Prostate gland (tissue), 2 donors: ENCODE results near the gene CMTM5. TPM values are rescaled to one million over a fixed set of nuclear protein-coding genes. Genes with fewer than 3 reads are reported as not detected.

Experiments used
- DNase-seq: peaks from one replicate; pipeline ENCODE4 v3.0.0-alpha.2; 2019; ENCODE audit warnings: low spot score
- H3K27ac ChIP-seq, 2 donors: fragments of 200-600 bp; sonication (generic); 2 replicates each; pipeline ENCODE4 v1.5.1; 2017 to 2019
- H3K27me3 ChIP-seq: fragments of 200-600 bp; sonication (generic); replicated peaks from 2 replicates; pipeline ENCODE4 v1.5.1; 2019; ENCODE audit not compliant: insufficient read depth
- H3K36me3 ChIP-seq, 2 donors: fragments of 200-600 bp; sonication (generic); 1 replicate in 1 of 2; 2 replicates in 1 of 2; pipeline versions ENCODE4 v1.5.1 to v1.8.1; 2017 to 2019
- H3K4me1 ChIP-seq: fragments of 200-600 bp; sonication (generic); replicated peaks from 2 replicates; pipeline ENCODE4 v1.5.1; 2019
- H3K4me3 ChIP-seq, 2 donors: fragments of 200-600 bp; sonication (generic); 2 replicates each; pipeline ENCODE4 v1.5.1; 2017 to 2019
- H3K9me3 ChIP-seq: fragments of 200-600 bp; sonication (generic); 2 replicates; pipeline ENCODE4 v1.5.1; 2017
- POLR2A ChIP-seq: fragments of 450-650 bp; IDR thresholded peaks from one replicate; pipeline ENCODE4 v1.6.1; 2016; ENCODE audit warnings: antibody characterized with exemption, mild to moderate bottlenecking
- POLR2AphosphoS5 ChIP-seq: sonication (generic); formaldehyde crosslinking; IDR thresholded peaks from one replicate; pipeline ENCODE4 v1.6.1; 2017; ENCODE audit warnings: antibody characterized with exemption
- WGBS: methylation state at CpG from one replicate; pipeline ENCODE4 v1.1.5; 2018; 5-methylcytosine and 5-hydroxymethylcytosine counted together
- intact Hi-C: fragments of 100-400 bp; cut with DNase I; formaldehyde crosslinking; loops from one replicate; pipeline ENCODE4 v1.14.2; 2022
- total RNA-seq, 2 donors: library from RNA; depleted of rRNA; stranded (reverse); fragments of >200 nt; gene quantifications; one replicate each; pipeline ENCODE4 v1.1.0, GENCODE V29; 2016
- TF ChIP-seq, protein P1 (sequence below), 4 experiments: fragments of 200-600 bp in 2 of 4; fragments of 450-650 bp in 2 of 4; sonication (generic) in 2 of 4; IDR thresholded peaks; 1 replicate in 3 of 4; 2 replicates in 1 of 4; pipeline ENCODE4 v1.5.1; 2016 to 2019; ENCODE audit warnings: antibody characterized with exemption in 4 of 4, mild to moderate bottlenecking in 2 of 4, moderate library complexity in 2 of 4

CMTM5 gene
- total RNA-seq, 2 donors from 2014 or later = 1.5 TPM; not detected in 1

DNA sequence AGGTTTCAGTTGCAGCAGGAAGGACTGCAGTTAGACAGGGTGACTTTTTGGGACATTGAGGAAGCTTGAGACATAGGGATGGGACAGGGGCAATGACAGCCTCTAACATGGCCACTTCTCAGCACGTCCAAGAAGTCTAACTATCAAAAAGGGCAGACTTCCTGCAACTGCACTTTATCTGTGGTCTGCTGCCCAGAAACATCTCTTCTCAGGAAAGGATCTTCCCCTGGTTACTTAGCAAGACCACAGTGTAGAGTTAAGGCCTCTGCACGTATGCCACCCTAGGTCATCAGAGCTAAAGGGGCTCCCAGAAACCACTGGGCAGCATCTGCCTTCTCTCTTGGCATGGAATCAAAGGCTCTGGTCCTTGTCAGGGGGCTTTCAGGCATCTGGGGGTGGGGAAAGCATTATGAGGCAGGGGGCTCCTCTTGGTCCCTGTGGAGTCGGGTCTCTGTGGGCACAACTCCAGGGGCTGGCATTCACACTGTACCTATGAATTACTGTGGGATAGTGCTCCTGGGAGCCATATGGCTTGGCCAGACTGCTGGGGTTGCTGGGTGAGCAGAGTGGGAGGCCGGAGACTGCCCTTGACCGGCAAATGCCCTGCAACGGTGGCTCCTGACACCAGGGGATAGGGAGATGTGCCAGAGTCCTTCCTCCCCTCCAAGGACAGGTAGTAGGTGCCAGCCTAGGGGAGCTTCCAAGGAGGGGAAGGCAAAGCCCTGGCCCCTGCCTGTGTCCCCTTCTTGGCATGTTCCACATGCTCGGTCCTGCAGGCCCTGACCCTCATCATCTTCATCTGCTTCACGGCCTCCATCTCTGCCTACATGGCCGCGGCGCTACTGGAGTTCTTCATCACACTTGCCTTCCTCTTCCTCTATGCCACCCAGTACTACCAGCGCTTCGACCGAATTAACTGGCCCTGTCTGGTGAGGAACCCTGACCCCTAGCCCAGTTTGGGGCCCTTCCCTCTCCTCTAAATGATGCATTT lies 1.0 kb downstream of the CMTM5 start:
- H3K4me3 ChIP-seq = no peak overlapping the region
- no peaks in the 10 kb centered on the region for H3K27me3 ChIP-seq
- no peak overlapping the region for H3K27ac ChIP-seq
- H3K4me1 ChIP-seq = no peaks in the 10 kb centered on the region
- TF ChIP-seq, protein P1, sequence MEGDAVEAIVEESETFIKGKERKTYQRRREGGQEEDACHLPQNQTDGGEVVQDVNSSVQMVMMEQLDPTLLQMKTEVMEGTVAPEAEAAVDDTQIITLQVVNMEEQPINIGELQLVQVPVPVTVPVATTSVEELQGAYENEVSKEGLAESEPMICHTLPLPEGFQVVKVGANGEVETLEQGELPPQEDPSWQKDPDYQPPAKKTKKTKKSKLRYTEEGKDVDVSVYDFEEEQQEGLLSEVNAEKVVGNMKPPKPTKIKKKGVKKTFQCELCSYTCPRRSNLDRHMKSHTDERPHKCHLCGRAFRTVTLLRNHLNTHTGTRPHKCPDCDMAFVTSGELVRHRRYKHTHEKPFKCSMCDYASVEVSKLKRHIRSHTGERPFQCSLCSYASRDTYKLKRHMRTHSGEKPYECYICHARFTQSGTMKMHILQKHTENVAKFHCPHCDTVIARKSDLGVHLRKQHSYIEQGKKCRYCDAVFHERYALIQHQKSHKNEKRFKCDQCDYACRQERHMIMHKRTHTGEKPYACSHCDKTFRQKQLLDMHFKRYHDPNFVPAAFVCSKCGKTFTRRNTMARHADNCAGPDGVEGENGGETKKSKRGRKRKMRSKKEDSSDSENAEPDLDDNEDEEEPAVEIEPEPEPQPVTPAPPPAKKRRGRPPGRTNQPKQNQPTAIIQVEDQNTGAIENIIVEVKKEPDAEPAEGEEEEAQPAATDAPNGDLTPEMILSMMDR (IDR thresholded peaks at IDR 0.05) = no peak
- TF ChIP-seq POLR2A = no peak
- no peak for TF ChIP-seq POLR2AphosphoS5
- 91% methylated on average over 14 of the region's 14 CpGs for WGBS
- no peaks in the 10 kb centered on the region for H3K36me3 ChIP-seq
- intact Hi-C loops = no loop called here
- no peak for DNase-seq
- H3K9me3 ChIP-seq = no peaks in the 10 kb centered on the region

DNA sequence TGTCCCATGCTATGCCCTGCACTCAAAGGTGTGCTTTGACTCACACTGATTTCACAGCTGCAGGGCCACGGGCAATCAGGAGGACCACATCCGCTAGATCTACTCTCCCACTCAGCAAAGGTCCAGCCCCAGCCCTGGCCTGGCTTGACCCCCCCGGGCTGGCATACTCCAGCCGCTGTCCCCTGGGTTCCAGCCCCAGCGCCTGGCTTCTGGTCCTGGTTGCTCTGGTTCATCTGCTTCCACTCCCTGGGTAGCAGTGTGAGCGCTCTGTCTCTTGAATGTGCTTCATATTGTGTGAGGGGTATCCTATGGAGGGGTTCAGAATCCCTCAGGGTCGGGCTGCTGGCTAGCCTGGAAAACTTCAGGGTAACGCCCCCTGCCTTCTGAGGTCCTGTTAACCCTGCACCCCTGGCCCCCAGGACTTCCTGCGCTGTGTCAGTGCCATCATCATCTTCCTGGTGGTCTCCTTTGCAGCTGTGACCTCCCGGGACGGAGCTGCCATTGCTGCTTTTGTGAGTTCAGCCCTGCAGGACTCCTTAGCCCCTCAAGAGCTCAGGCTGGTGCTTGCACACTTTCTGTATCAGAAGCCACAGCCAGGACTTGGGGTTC lies 1.9 kb downstream of the CMTM5 start:
- Histone ChIP-seq H3K27me3 (no peaks in the 10 kb centered on the region), H3K27ac (no peak overlapping the region), H3K4me3 (no peak overlapping the region), H3K9me3 (no peaks in the 10 kb centered on the region), H3K36me3 (no peaks in the 10 kb centered on the region), H3K4me1 (no peaks in the 10 kb centered on the region)
- no peak for DNase-seq
- TF ChIP-seq POLR2AphosphoS5 (no peak), POLR2A (no peak)
- TF ChIP-seq, protein P1 (IDR thresholded peaks at IDR 0.05) = no peak
- WGBS = 88% methylated on average over 11 of the region's 11 CpGs
- intact Hi-C loops = no loop called here

DNA sequence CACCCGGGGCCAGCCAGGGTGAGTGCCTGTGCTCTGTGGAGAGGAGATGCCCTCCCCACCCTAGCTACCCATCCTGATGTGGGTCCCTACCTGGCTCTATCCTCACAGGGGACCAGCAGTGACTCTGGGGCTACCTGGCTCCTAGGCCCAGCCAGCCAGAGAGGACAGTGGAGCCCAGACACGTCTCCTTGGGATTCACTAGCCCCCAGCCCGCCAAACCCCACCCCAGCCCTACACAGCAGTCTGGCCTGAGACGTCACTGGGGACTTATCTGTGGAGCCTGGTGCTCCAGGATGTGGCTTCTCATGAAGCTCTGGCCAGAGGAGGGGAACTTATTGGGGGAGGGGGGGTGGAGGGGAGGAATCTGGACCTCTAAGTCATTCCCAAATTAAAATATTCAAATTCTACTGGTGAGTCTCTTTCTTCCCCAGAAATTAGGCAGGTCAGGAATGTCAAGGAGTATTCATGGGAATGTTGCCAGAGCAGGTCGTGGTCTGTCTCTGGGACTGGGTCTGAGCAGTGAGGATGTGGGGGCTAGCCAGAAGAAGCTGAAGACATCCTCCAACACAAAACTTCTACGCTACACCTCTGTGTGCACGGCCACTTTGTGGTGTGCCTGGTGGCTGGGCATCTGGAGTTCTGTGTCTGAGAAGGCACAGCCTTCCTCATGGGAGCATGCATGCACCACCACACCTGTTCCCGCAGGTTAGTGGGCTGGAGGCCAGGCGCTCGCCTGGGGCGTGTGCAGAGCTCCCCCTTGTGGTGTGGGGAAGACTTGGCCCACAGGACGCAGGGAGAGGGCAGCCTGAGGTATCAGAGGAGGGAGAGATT lies 2.7 kb downstream of the CMTM5 start:
- H3K36me3 ChIP-seq = no peaks in the 10 kb centered on the region
- 34% methylated on average over 12 of the region's 12 CpGs for WGBS
- no peak for TF ChIP-seq POLR2A
- TF ChIP-seq, protein P1 (IDR thresholded peaks at IDR 0.05) = peak; percentile 85 to 98 (median 96)
- peak; percentile 88 for TF ChIP-seq POLR2AphosphoS5
- DNase-seq = peak; percentile 83
- H3K9me3 ChIP-seq = no peaks in the 10 kb centered on the region
- H3K27ac ChIP-seq = no peak overlapping the region
- H3K27me3 ChIP-seq = no peaks in the 10 kb centered on the region
- no peak overlapping the region for H3K4me3 ChIP-seq
- intact Hi-C loops = loop anchor here (1.0 to 5.0 kb wide), 2 partner anchors 51 to 117 kb away; no protein-coding TSS in a partner anchor
- no peaks in the 10 kb centered on the region for H3K4me1 ChIP-seq

DNA sequence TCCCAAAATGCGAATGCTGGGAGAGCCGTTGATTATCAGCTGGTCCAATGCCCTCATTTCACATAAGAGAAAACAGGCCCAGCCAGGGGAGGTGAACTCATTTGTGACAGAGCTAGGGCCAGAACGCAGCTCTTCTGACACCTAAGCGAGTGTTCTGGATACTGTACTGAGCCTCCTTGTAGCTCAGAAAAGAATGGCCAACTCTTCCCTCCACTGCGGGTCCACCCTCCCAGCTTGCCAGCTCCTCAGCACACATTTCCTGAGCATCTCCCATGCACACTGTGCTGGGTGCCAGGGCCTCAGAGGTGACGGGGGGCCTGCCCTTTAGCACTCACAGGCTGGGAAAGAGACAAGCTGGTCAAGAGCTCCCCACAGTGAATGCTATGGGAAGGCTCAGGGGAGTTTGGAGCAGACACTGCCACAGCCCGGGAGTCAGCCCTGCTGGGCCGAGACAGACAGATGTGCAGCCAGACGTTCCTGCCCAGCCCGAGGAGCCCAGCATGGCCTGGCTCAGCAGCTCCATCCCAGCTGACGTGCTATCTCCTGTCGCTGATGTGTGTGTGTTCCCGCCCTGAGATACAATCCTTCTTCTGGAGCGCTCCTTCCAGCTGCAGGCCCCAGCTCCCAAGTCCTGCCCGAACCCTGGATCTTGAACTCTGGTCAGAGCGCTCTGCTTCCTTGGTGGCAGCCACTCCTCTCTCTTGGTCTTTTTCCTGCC lies 3.5 kb downstream of the CMTM5 start:
- no peaks in the 10 kb centered on the region for H3K4me1 ChIP-seq
- H3K36me3 ChIP-seq = no peaks in the 10 kb centered on the region
- TF ChIP-seq, protein P1 (IDR thresholded peaks at IDR 0.05) = no peak
- TF ChIP-seq POLR2A (no peak), POLR2AphosphoS5 (no peak)
- H3K4me3 ChIP-seq = no peak overlapping the region
- H3K27ac ChIP-seq = no peak overlapping the region
- H3K9me3 ChIP-seq = no peaks in the 10 kb centered on the region
- 63% methylated on average over 16 of the region's 16 CpGs for WGBS
- intact Hi-C loops = loop anchor here (1.0 to 5.0 kb wide), 2 partner anchors 52 to 118 kb away; no protein-coding TSS in a partner anchor
- DNase-seq = no peak
- H3K27me3 ChIP-seq = no peaks in the 10 kb centered on the region
